Panc1 (cell line): ENCODE results near the gene HP.

Experiments
- CTCF ChIP-seq: fragments of 450-650 bp; IDR thresholded peaks from 2 replicates; pipeline ENCODE4 v1.5.1; 2017; ENCODE audit warnings: mild to moderate bottlenecking
- POLR2AphosphoS5 ChIP-seq: IDR thresholded peaks from 2 replicates; pipeline ENCODE4 v1.6.1; 2012; ENCODE audit warnings: mild to moderate bottlenecking, low read depth, low read length, moderate library complexity
- SIN3A ChIP-seq: IDR thresholded peaks from 2 replicates; pipeline ENCODE4 v1.6.1; 2012; ENCODE audit warnings: low read depth, mild to moderate bottlenecking, low read length, moderate library complexity, borderline replicate concordance; ENCODE audit not compliant: insufficient read depth
- TCF7L2 ChIP-seq: IDR thresholded peaks from 2 replicates; pipeline ENCODE4 v1.6.1; 2011; ENCODE audit warnings: mild to moderate bottlenecking, low read depth, low read length, inconsistent platforms

GRCh38 chr16:72033437-72033836, 20.9 kb upstream of the HP start:
- TF ChIP-seq CTCF, result no peak
- TF ChIP-seq SIN3A, result no peak
- TF ChIP-seq POLR2AphosphoS5, result no peak
- no peak for TF ChIP-seq TCF7L2
